Measurements from ENCODE around the gene TBX4.

GRCh38 chr17:61510991-61511390 is 58.8 kb downstream of the TBX4 start:
- TF ChIP-seq PPARA (CRISPR knock-in tag; IDR thresholded peaks at IDR 0.05; ENCODE audit: borderline replicate concordance) (no peak), TOX (CRISPR knock-in tag; IDR thresholded peaks at IDR 0.05; ENCODE audit: borderline replicate concordance) (no peak), TSHZ2 (CRISPR knock-in tag; IDR thresholded peaks at IDR 0.05) (no peak), ARNTL (CRISPR knock-in tag; IDR thresholded peaks at IDR 0.05; ENCODE audit: borderline replicate concordance, low read depth) (no peak), ZFP30 (CRISPR knock-in tag; IDR thresholded peaks at IDR 0.05) (no peak), ZNF8 (CRISPR knock-in tag; IDR thresholded peaks at IDR 0.05) (no peak)
